HepG2 (cell line): ENCODE measurements around the gene ZNF174. TPM values are rescaled to one million over a fixed set of nuclear protein-coding genes. Genes with fewer than 3 reads are reported as not detected.

Source experiments
- AKAP8 ChIP-seq: sonication (generic); formaldehyde crosslinking; IDR thresholded peaks from 2 replicates; pipeline ENCODE4 v1.5.1; 2020; ENCODE audit warnings: mild to moderate bottlenecking, missing genetic modification reagents
- ATF7-NPFF ChIP-seq: sonication (generic); formaldehyde crosslinking; IDR thresholded peaks from 2 replicates; pipeline ENCODE4 v1.8.1; 2023; ENCODE audit warnings: mild to moderate bottlenecking, low read depth, missing genetic modification reagents, moderate library complexity
- CCAR2 ChIP-seq: fragments of 200-400 bp; formaldehyde crosslinking; optimal IDR thresholded peaks from 2 replicates; pipeline ENCODE3; 2018; ENCODE audit warnings: low read depth, mild to moderate bottlenecking, low read length, moderate library complexity
- FOXO4 ChIP-seq: sonication (generic); formaldehyde crosslinking; conservative IDR thresholded peaks from 2 replicates; pipeline ENCODE4 v1.8.1; 2023; ENCODE audit warnings: missing genetic modification reagents
- GABPB1 ChIP-seq: IDR thresholded peaks from 2 replicates; pipeline ENCODE4 v1.6.1; 2016; ENCODE audit warnings: mild to moderate bottlenecking, missing genetic modification reagents, moderate library complexity, missing compliant biosample characterization
- HDAC2 ChIP-seq: sonication (generic); formaldehyde crosslinking; IDR thresholded peaks from 2 replicates; pipeline ENCODE4 v1.4.0; 2020; ENCODE audit warnings: missing genetic modification reagents
- HES4 ChIP-seq: sonication (generic); formaldehyde crosslinking; IDR thresholded peaks from 2 replicates; pipeline ENCODE4 v1.9.0; 2021; ENCODE audit warnings: mild to moderate bottlenecking, missing genetic modification reagents, borderline replicate concordance
- MEF2D ChIP-seq: sonication (generic); formaldehyde crosslinking; IDR thresholded peaks from 2 replicates; pipeline ENCODE4 v1.5.1; 2020; ENCODE audit warnings: mild to moderate bottlenecking, missing genetic modification reagents
- MIXL1 ChIP-seq: IDR thresholded peaks from 2 replicates; pipeline ENCODE4 v1.6.1; 2016
- MNT ChIP-seq: fragments of 450-650 bp; IDR thresholded peaks from 2 replicates; pipeline ENCODE4 v1.6.1; 2016
- MTA3 ChIP-seq: sonication (generic); formaldehyde crosslinking; IDR thresholded peaks from 2 replicates; pipeline ENCODE4 v1.4.0; 2020; ENCODE audit warnings: missing genetic modification reagents
- NFIB ChIP-seq: sonication (generic); formaldehyde crosslinking; IDR thresholded peaks from 2 replicates; pipeline ENCODE4 v1.9.0; 2021; ENCODE audit warnings: missing genetic modification reagents, mild to moderate bottlenecking, borderline replicate concordance
- NFKBIZ ChIP-seq: IDR thresholded peaks from 2 replicates; pipeline ENCODE4 v1.6.1; 2018; ENCODE audit warnings: missing genetic modification reagents, missing compliant biosample characterization
- POLR2A ChIP-seq, 2 experiments: IDR thresholded peaks; 2 replicates each; pipeline ENCODE4 v1.6.1; 2011; ENCODE audit warnings: low read depth in 2 of 2, low read length in 2 of 2, mild to moderate bottlenecking in 1 of 2, moderate library complexity in 1 of 2; ENCODE audit not compliant: insufficient read depth in 1 of 2
- SNAPC2 ChIP-seq: sonication (generic); formaldehyde crosslinking; IDR thresholded peaks from 2 replicates; pipeline ENCODE4 v1.8.1; 2022; ENCODE audit warnings: mild to moderate bottlenecking, missing genetic modification reagents
- SRF ChIP-seq: IDR thresholded peaks from 2 replicates; pipeline ENCODE4 v1.6.1; 2011; ENCODE audit warnings: mild to moderate bottlenecking, low read depth, low read length, moderate library complexity
- SRY ChIP-seq: sonication (generic); formaldehyde crosslinking; IDR thresholded peaks from 2 replicates; pipeline ENCODE4 v1.8.0; 2022; ENCODE audit warnings: mild to moderate bottlenecking, missing genetic modification reagents
- YY1 ChIP-seq: IDR thresholded peaks from 2 replicates; pipeline ENCODE4 v1.6.1; 2011; ENCODE audit warnings: low read length, low read depth, moderate library complexity, mild to moderate bottlenecking; ENCODE audit not compliant: insufficient read depth, insufficient replicate concordance
- ZBTB44 ChIP-seq: sonication (generic); formaldehyde crosslinking; IDR thresholded peaks from 2 replicates; pipeline ENCODE4 v1.4.0; 2020; ENCODE audit warnings: missing genetic modification reagents
- ZFY ChIP-seq: sonication (generic); formaldehyde crosslinking; IDR thresholded peaks from 2 replicates; pipeline ENCODE4 v1.4.0; 2020; ENCODE audit warnings: missing genetic modification reagents
- ZNF256 ChIP-seq: sonication (generic); formaldehyde crosslinking; conservative IDR thresholded peaks from 2 replicates; pipeline ENCODE4 v1.4.0; 2020; ENCODE audit warnings: missing genetic modification reagents
- ZNF350 ChIP-seq: sonication (generic); formaldehyde crosslinking; IDR thresholded peaks from 2 replicates; pipeline ENCODE4 v1.4.0; 2020; ENCODE audit warnings: mild to moderate bottlenecking, low read depth, missing genetic modification reagents, borderline replicate concordance
- ZNF7 ChIP-seq: IDR thresholded peaks from 2 replicates; pipeline ENCODE4 v1.6.1; 2016; ENCODE audit warnings: missing biosample characterization, missing genetic modification reagents
- ZNF749 ChIP-seq: sonication (generic); formaldehyde crosslinking; IDR thresholded peaks from 2 replicates; pipeline ENCODE4 v1.8.0; 2022; ENCODE audit warnings: mild to moderate bottlenecking, missing genetic modification reagents, moderate library complexity, borderline replicate concordance
- polyA plus RNA-seq, 8 experiments: library from polyadenylated mRNA; depleted of rRNA in 3 of 8; stranded (reverse) in 7 of 8; unstranded in 1 of 8; fragments of >200 nt; fragmentation: Illumina TruSeq in 4 of 8; extraction: Trizol in 4 of 8; gene quantifications; 2 replicates each; pipeline versions ENCODE4 v1.2.1 to v1.2.3, GENCODE V29; 2011 to 2016; ENCODE audit warnings: low read depth in 4 of 8, missing spikeins in 1 of 8, mixed read lengths in 1 of 8; ENCODE audit not compliant: insufficient read depth in 1 of 8
- total RNA-seq, 5 experiments: library from RNA; depleted of rRNA; stranded (reverse); fragments of >200 nt; fragmentation: Illumina TruSeq; extraction: Trizol; gene quantifications; 2 replicates each; pipeline ENCODE4 v1.2.3, GENCODE V29; 2016; ENCODE audit warnings: low read depth in 1 of 5
- TF ChIP-seq, protein P1 (sequence below): sonication (generic); formaldehyde crosslinking; IDR thresholded peaks from 2 replicates; pipeline ENCODE4 v1.9.0; 2022; ENCODE audit warnings: missing genetic modification reagents, mild to moderate bottlenecking, borderline replicate concordance

Gene ZNF174
- total and polyA plus RNA-seq, 2 of the 13 experiments (the other 11 are each of a cell fraction or from before 2014, with no cell fraction given): 8.3 to 10.6 TPM

DNA sequence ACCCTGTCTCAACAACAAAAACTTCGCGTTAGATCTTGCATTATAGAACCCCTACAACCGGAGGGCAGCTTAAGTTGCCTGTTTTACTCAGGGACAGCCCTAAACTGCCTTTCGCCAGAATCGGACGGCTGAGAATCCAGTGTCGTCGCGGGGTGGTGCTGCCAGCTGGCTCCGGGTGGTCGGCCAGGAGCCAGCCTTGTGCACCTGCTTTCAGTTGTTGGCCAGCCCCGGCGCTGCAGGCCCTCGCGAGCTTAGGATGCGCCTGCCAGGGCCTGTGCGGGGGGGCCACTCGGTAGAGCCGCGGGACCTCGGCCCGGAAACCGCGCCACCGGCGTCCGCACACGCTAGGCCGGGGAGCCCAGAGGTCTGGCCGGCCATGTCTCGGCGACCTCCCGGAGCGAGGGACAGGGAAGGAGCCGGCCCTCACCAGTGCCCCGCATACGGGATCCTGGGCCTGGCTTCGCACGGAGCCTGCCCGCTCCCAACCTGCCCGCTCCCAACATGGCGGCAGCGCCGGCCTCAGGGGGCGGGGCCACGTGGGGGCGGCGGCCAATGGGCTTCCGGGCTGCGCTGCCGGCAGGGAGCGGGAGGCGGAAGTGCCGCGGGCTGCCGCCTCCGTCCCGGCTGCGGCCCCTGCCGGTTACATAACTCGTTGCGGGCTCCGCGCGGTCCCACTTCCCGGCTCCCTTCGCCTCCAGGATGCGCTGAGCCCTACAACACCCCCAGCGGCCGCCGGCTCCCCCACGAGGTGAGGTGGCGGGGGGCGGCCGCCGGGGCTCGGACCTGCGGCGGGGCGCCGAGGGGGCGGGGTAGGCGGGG, 56.6 kb downstream of the ZNF174 start (continued):
- TF ChIP-seq, protein P1, sequence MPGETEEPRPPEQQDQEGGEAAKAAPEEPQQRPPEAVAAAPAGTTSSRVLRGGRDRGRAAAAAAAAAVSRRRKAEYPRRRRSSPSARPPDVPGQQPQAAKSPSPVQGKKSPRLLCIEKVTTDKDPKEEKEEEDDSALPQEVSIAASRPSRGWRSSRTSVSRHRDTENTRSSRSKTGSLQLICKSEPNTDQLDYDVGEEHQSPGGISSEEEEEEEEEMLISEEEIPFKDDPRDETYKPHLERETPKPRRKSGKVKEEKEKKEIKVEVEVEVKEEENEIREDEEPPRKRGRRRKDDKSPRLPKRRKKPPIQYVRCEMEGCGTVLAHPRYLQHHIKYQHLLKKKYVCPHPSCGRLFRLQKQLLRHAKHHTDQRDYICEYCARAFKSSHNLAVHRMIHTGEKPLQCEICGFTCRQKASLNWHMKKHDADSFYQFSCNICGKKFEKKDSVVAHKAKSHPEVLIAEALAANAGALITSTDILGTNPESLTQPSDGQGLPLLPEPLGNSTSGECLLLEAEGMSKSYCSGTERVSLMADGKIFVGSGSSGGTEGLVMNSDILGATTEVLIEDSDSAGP: peak; percentile 64; the same call in 1 of the 2 replicates
- TF ChIP-seq ZFY (CRISPR knock-in tag): peak; percentile 99
- TF ChIP-seq MTA3 (CRISPR knock-in tag): no peak
- TF ChIP-seq NFKBIZ (CRISPR knock-in tag): 0 out of 2 replicates have a peak, but pooled peaks have one; percentile 42
- TF ChIP-seq HES4 (CRISPR knock-in tag): peak; percentile 70; the same call in 1 of the 2 replicates
- peak; percentile 74 for TF ChIP-seq SNAPC2
- TF ChIP-seq GABPB1 (CRISPR knock-in tag): peak; percentile 94
- peak; percentile 64 for TF ChIP-seq MEF2D (CRISPR knock-in tag)
- no peak for TF ChIP-seq SRF
- 0 out of 2 replicates have a peak, but pooled peaks have one; percentile 83 for TF ChIP-seq FOXO4 (CRISPR knock-in tag)
- 0 out of 2 replicates have a peak, but pooled peaks have one; percentile 56 for TF ChIP-seq ZNF256 (CRISPR knock-in tag)
- peak; percentile 98 for TF ChIP-seq YY1
- TF ChIP-seq ZNF350 (CRISPR knock-in tag): peak; percentile 63
- TF ChIP-seq ATF7-NPFF (CRISPR knock-in tag): peak; percentile 69; the same call in 1 of the 2 replicates
- no peak for TF ChIP-seq MIXL1 (CRISPR knock-in tag)
- 0 out of 2 replicates have a peak, but pooled peaks have one; percentile 24 for TF ChIP-seq NFIB (CRISPR knock-in tag)
- TF ChIP-seq HDAC2 (CRISPR knock-in tag): peak; percentile 63
- no peak for TF ChIP-seq ZNF7
- TF ChIP-seq AKAP8 (CRISPR knock-in tag): peak; percentile 78
- TF ChIP-seq ZBTB44 (CRISPR knock-in tag): 0 out of 2 replicates have a peak, but pooled peaks have one; percentile 73
- peak; percentile 83 for TF ChIP-seq SRY
- TF ChIP-seq ZNF749 (CRISPR knock-in tag): 0 out of 2 replicates have a peak, but pooled peaks have one; percentile 42
- no peak for TF ChIP-seq CCAR2
- TF ChIP-seq POLR2A (IDR thresholded peaks at IDR 0.05; ENCODE audit: insufficient read depth in 1 of 2, low read depth in 2 of 2, low read length in 2 of 2): peak; percentile 89 to 92
- TF ChIP-seq MNT: peak; percentile 26
